GM15510 (cell line): ENCODE measurements around the gene WWOX.

Experiments
- POLR2A ChIP-seq: IDR thresholded peaks from 3 replicates; pipeline ENCODE4 v1.6.1; 2011; ENCODE audit warnings: borderline replicate concordance; ENCODE audit not compliant: insufficient read length; ENCODE audit errors: extremely low read depth

WWOX gene

GRCh38 chr16:78099271-78100111, at the start of gene WWOX:
WWOX (plus strand) TSS chr16:78099654.
- peak; percentile 55 for TF ChIP-seq POLR2A

GRCh38 chr16:78050734-78051400, 48.6 kb upstream of the WWOX start:
- no peak for TF ChIP-seq POLR2A

- no peak for TF ChIP-seq POLR2A
Measured at GRCh38 chr16:78057803-78058564, 41.5 kb upstream of the WWOX start.

GRCh38 chr16:78060295-78060694, 39.2 kb upstream of the WWOX start:
- TF ChIP-seq POLR2A = no peak

- TF ChIP-seq POLR2A = no peak
Measured at GRCh38 chr16:78060809-78061208, 38.6 kb upstream of the WWOX start.

- no peak for TF ChIP-seq POLR2A
Measured at GRCh38 chr16:78065319-78065718, 34.1 kb upstream of the WWOX start.

GRCh38 chr16:78069913-78070312, 29.5 kb upstream of the WWOX start:
- TF ChIP-seq POLR2A = no peak

GRCh38 chr16:78072275-78072674, 27.2 kb upstream of the WWOX start:
- no peak for TF ChIP-seq POLR2A

GRCh38 chr16:78075800-78076199, 23.7 kb upstream of the WWOX start:
- TF ChIP-seq POLR2A = no peak

- no peak for TF ChIP-seq POLR2A
Measured at GRCh38 chr16:78081341-78081740, 18.1 kb upstream of the WWOX start.

- no peak for TF ChIP-seq POLR2A
Measured at GRCh38 chr16:78091419-78091818, 8.0 kb upstream of the WWOX start.

GRCh38 chr16:78092758-78093157, 6.7 kb upstream of the WWOX start:
- TF ChIP-seq POLR2A = no peak

GRCh38 chr16:78094166-78094565, 5.3 kb upstream of the WWOX start:
- TF ChIP-seq POLR2A = no peak

- no peak for TF ChIP-seq POLR2A
Measured at GRCh38 chr16:78094998-78095397, 4.5 kb upstream of the WWOX start.

- TF ChIP-seq POLR2A = no peak
Measured at GRCh38 chr16:78096386-78096785, 3.1 kb upstream of the WWOX start.
